Keratinocyte (primary cell): ENCODE data around the gene JAZF1. TPM values are rescaled to one million over a fixed set of nuclear protein-coding genes. Genes with fewer than 3 reads are reported as not detected.

Experiments
- DNase-seq: peaks from one replicate; pipeline ENCODE4 v3.0.0-alpha.2; 2011; ENCODE audit warnings: low read depth, missing footprints, low spot score
- FAIRE-seq: peaks from 2 replicates; lab custom pipeline; 2011; peaks lifted over from hg19 to GRCh38; lab: Jason Lieb, UNC
- H2AFZ ChIP-seq: 2 replicates; pipeline ENCODE4 v1.6.0; 2012; ENCODE audit warnings: low read length, control low read depth, inconsistent platforms; ENCODE audit not compliant: control insufficient read depth
- H3K27ac ChIP-seq: 2 replicates; pipeline ENCODE4 v1.5.1; 2011; ENCODE audit warnings: low read length; ENCODE audit not compliant: control insufficient read depth, insufficient read depth
- H3K27me3 ChIP-seq: 3 replicates; pipeline ENCODE4 v1.6.0; 2011; ENCODE audit warnings: low read length; ENCODE audit not compliant: control insufficient read depth, insufficient read depth; ENCODE audit errors: extremely low read depth
- H3K36me3 ChIP-seq, 2 experiments: 2 replicates in 1 of 2; 3 replicates in 1 of 2; pipeline ENCODE4 v1.5.1; 2011; ENCODE audit warnings: low read length in 2 of 2, mild to moderate bottlenecking in 1 of 2; ENCODE audit not compliant: control insufficient read depth in 2 of 2, insufficient read depth in 2 of 2; ENCODE audit errors: extremely low read depth in 1 of 2
- H3K4me1 ChIP-seq: 3 replicates; pipeline ENCODE4 v1.5.1; 2011; ENCODE audit warnings: low read length; ENCODE audit not compliant: control insufficient read depth, insufficient read depth; ENCODE audit errors: extremely low read depth
- H3K4me2 ChIP-seq: 3 replicates; pipeline ENCODE4 v1.6.0; 2011; ENCODE audit warnings: low read depth, low read length; ENCODE audit not compliant: control insufficient read depth, insufficient read depth; ENCODE audit errors: extremely low read depth
- H3K4me3 ChIP-seq, 3 experiments: fragments of 200-600 bp in 1 of 3; sonication (generic) in 1 of 3; 2 replicates in 2 of 3; 3 replicates in 1 of 3; pipeline ENCODE4 v1.5.1; 2011 to 2016; ENCODE audit warnings: low read length in 3 of 3, mild to moderate bottlenecking in 3 of 3, control low read depth in 2 of 3, inconsistent platforms in 1 of 3, low read depth in 1 of 3, mixed read lengths in 1 of 3, mixed run types in 1 of 3, moderate library complexity in 1 of 3; ENCODE audit not compliant: control insufficient read depth in 2 of 3, insufficient read depth in 2 of 3; ENCODE audit errors: extremely low read depth in 1 of 3
- H3K79me2 ChIP-seq: 2 replicates; pipeline ENCODE4 v1.6.0; 2012; ENCODE audit warnings: low read length; ENCODE audit not compliant: control insufficient read depth, insufficient read depth
- H3K9ac ChIP-seq: 3 replicates; pipeline ENCODE4 v1.6.0; 2011; ENCODE audit warnings: low read length; ENCODE audit not compliant: control insufficient read depth, insufficient read depth; ENCODE audit errors: extremely low read depth
- H3K9me1 ChIP-seq: 3 replicates; pipeline ENCODE4 v1.6.0; 2011; ENCODE audit warnings: low read length; ENCODE audit not compliant: control insufficient read depth, insufficient read depth; ENCODE audit errors: extremely low read depth
- H3K9me3 ChIP-seq: 2 replicates; pipeline ENCODE4 v1.5.1; 2012; ENCODE audit warnings: low read depth, low read length; ENCODE audit not compliant: control insufficient read depth
- H4K20me1 ChIP-seq: 3 replicates; pipeline ENCODE4 v1.6.0; 2011; ENCODE audit warnings: low read length; ENCODE audit not compliant: control insufficient read depth, insufficient read depth; ENCODE audit errors: extremely low read depth
- CTCF ChIP-seq, 3 experiments: IDR thresholded peaks in 1 of 3; conservative IDR thresholded peaks in 1 of 3; optimal IDR thresholded peaks in 1 of 3; 2 replicates in 2 of 3; 3 replicates in 1 of 3; pipeline versions ENCODE3 to v1.5.1; 2011; ENCODE audit warnings: low read length in 3 of 3, mild to moderate bottlenecking in 3 of 3, moderate library complexity in 2 of 3, control low read depth in 1 of 3, inconsistent platforms in 1 of 3; ENCODE audit not compliant: insufficient read depth in 2 of 3; ENCODE audit errors: extremely low read depth in 1 of 3
- EZH2 ChIP-seq: IDR thresholded peaks from one replicate; pipeline ENCODE4 v1.6.1; 2012; ENCODE audit warnings: inconsistent platforms, mild to moderate bottlenecking, low read length, moderate library complexity
- dilution Hi-C: fragments of 300-500 bp; cut with MboI; formaldehyde crosslinking; loops from one replicate; pipeline ENCODE4 v1.7.0; 2020; ENCODE audit warnings: low sequenced_read_pairs; ENCODE audit not compliant: extremely low pct_ligation_motif_present
- polyA plus RNA-seq, 5 experiments: library from polyadenylated mRNA; depleted of rRNA in 3 of 5; stranded (reverse) in 3 of 5; stranded (forward) in 1 of 5; unstranded in 1 of 5; fragments of >200 nt; gene quantifications; 1 replicate in 1 of 5; 2 replicates in 3 of 5; 3 replicates in 1 of 5; pipeline versions ENCODE4 v1.2.1 to v1.2.3, GENCODE V29; 2011 to 2012; ENCODE audit warnings: missing spikeins in 2 of 5, low read depth in 1 of 5, low replicate concordance in 1 of 5

Gene JAZF1
- polyA plus RNA-seq, 1 donor (not counting 4 experiments of a cell fraction or from before 2014, with no cell fraction given) = 2.5 TPM

DNA sequence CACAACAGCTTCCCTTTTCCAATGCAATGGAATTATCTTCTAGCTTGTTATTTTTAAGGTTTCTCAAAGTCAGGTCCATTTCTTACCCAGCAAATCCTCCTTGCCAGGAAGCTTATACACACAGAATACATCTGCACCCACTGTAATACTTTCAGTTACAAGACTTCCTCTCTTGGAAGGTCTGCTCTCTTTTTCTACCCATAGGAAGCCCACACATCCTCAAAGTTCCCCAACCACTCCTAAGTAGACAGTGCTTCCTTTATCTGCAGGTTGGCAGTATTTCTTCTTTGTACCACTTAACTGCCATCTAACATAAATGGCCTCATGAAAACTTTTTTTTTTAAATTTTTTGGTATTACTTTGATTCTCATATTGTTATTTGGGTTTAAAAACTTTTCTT is 285.0 kb downstream of the JAZF1 start:
- DNase-seq (no peak), FAIRE-seq (no peak)
- no peak overlapping the region for H2AFZ ChIP-seq
- H3K79me2 ChIP-seq = no peaks in the 10 kb centered on the region
- H3K9me3 ChIP-seq = no peaks in the 10 kb centered on the region
- no peaks in the 10 kb centered on the region for H3K4me1 ChIP-seq
- H3K4me3 ChIP-seq = no peak overlapping the region
- H3K36me3 ChIP-seq = no peaks in the 10 kb centered on the region
- H3K27me3 ChIP-seq = no peaks in the 10 kb centered on the region
- no peak overlapping the region for H3K4me2 ChIP-seq
- no peaks in the 10 kb centered on the region for H3K9me1 ChIP-seq
- H3K27ac ChIP-seq = no peak overlapping the region
- no peaks in the 10 kb centered on the region for H4K20me1 ChIP-seq
- no peak for TF ChIP-seq CTCF (optimal IDR thresholded peaks at IDR 0.05 in 1 of 3, IDR thresholded peaks at IDR 0.05 in 1 of 3, conservative IDR thresholded peaks at IDR 0.05 in 1 of 3; ENCODE audit: extremely low read depth in 1 of 3, insufficient read depth in 2 of 3, low read length in 3 of 3)
- no peak for TF ChIP-seq EZH2
- dilution Hi-C loops = no loop called here
- no peak overlapping the region for H3K9ac ChIP-seq

GRCh38 chr7:27890205-27890849 is 290.3 kb downstream of the JAZF1 start:
- no peak overlapping the region for H3K4me3 ChIP-seq
- no peak for TF ChIP-seq CTCF (optimal IDR thresholded peaks at IDR 0.05 in 1 of 3, IDR thresholded peaks at IDR 0.05 in 1 of 3, conservative IDR thresholded peaks at IDR 0.05 in 1 of 3; ENCODE audit: extremely low read depth in 1 of 3, insufficient read depth in 2 of 3, low read length in 3 of 3)
- TF ChIP-seq EZH2 = no peak
- FAIRE-seq = no peak
- no peak overlapping the region for H3K4me2 ChIP-seq
- H3K79me2 ChIP-seq = no peaks in the 10 kb centered on the region
- H3K9me3 ChIP-seq = no peaks in the 10 kb centered on the region
- no peak overlapping the region for H3K27ac ChIP-seq
- dilution Hi-C loops = no loop called here
- H4K20me1 ChIP-seq = no peaks in the 10 kb centered on the region
- no peak for DNase-seq
- no peaks in the 10 kb centered on the region for H3K4me1 ChIP-seq
- H3K27me3 ChIP-seq = no peaks in the 10 kb centered on the region
- no peak overlapping the region for H3K9ac ChIP-seq
- no peak overlapping the region for H2AFZ ChIP-seq
- H3K9me1 ChIP-seq = no peaks in the 10 kb centered on the region
- no peaks in the 10 kb centered on the region for H3K36me3 ChIP-seq
